Right kidney (tissue), 1 donor: ENCODE measurements around the gene SUCNR1.
"Not testable (repeated sequence)": the region's sequence is repeated elsewhere in the genome, so short reads cannot be mapped to it uniquely, and the experiment has no call there.

ENCODE experiments used
- DNase-seq: peaks from one replicate; pipeline ENCODE4 v3.0.0-alpha.2; 2016

SUCNR1 gene

DNA sequence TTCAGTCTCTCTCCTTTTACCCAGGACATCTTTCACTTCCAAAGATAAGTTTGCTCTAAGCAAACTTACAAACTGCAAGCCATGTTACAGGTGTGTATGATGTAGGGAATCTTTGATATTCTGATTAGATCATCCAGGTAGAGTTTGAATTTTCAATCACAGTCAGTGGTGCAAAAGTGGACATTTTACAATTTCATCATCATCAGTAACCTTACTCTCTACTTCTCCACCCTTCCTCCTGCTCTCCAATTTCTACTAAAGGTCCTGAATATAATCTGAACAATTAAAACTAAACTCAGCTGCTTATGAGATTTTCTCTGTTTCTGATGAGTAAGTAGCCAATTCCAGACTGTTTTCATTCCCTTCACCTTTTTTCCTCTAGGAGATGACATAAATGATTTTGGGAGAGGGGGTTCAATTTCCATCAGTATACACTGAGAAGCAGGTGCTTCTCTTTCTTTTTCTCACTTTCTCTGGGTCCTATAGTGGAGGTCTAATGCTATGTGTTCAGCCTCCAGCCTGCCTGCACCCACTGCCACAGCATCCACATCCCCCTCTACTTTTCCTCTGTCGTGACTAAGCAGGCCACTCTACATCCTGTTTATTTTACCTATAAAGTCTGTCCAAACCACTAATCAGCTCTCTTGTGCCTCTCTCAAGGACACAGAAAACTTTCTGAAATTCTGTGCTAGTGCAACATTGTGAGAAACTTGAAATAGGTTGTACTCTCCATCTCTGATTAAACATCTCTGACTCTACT is 27.6 kb downstream of the SUCNR1 start:
- no peak for DNase-seq

DNA sequence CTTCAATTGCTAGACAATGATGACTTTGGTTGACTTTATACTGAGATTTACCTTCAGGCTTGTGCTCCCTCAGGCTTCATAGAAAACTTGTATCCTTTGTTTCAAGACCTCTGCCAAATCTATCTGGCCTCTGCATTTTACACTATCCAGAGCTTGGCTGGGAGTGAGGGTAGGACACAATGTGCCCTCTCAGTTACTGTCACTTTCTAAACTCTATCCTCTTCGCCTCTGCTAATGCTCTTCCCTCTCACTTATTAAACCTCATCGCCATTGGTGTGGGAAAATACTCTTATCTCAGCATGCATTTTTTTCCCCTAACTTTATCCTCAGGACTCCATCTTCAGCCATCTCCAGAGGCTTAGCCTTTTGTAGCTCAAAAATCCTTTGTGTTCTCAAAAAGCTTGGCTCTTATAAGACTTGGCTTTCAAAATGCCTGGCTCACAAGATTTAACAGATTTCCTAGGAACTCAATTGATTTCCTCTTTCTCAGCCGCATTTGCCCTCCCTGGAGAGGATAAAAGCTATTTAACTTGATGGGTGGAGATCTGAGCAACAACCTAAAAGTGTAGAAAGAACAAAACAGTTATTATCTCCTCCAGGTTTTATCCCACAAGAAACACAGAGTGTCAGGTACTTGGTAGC is 28.3 kb downstream of the SUCNR1 start:
- DNase-seq = no peak

DNA sequence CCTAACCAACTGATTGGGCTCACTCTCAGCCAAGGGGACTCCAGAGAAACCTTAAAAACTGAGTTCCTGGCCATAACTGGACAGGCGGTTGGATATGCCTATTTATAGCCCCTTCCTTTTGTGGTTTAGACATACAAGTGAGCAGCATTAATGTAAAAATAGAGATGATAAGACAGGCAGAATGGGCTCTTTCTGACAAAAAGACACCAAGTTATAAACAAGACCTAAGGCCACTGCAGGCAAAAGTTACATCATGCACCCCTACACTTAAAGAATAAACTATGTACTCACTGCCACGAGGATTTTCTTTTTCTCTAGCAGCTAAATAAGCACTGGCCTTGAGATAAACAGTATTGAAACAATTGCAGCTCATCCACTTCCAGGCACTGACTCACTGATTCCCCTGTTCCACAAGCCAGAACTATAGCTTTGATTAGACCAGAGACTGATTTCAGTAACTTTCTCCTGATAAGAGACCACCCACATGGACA is 30.1 kb downstream of the SUCNR1 start:
- no peak for DNase-seq

DNA sequence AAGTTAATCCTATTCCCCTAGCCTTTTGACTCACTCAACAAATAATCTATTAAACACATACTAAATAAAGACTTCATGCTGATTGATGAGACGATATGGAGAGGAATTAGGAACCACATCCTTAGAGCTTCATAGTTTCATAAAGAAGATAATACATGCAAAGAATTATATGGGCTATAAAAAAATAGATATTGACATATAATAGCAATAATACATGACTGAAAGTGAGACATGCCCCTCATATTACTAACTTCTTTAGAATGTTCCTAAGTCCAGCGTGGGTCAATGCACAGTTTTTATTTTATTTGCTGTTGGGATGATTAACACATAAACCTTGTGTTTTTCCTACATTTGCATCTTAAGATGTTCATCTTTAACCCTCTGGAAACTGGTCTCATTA is 32.2 kb downstream of the SUCNR1 start:
- no peak for DNase-seq

DNA sequence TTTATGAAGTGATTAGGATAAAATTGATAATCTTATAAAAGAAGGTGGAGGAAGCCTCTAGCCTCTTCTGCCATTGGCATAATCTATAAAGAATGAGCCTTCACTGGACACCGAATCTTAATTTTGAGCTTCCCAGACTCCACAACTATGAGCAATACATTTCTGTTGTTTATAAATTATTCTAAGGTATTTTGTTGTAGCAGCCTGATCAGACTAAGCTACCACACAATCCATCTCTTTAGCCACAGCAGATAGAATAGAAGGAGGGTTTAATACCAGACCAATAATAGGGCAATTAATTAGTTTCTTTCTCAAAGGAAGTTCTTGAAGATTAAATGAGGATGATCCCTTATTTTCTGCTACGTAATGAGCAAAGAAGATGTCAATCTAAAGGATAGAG is 33.3 kb downstream of the SUCNR1 start:
- DNase-seq = no peak

DNA sequence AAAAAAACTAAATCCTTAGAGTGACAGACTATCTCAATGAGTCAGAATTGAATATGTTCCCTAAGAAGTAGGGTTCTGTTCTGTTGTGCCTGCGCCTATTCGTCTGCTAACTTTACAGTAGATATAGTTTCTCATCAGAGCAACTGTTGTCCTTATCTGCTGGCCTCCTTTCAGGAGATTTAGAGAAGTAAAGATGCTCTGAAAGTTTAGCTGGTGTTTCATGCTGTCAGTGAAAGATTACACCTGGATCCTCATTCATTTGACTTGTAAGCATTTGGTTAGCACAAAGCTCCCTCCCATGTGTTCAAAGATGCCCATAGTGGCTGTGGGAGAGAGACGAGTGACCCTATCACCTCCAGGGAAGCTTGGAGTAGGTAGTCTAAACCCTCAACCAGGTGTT is 35.0 kb downstream of the SUCNR1 start:
- DNase-seq = no peak

DNA sequence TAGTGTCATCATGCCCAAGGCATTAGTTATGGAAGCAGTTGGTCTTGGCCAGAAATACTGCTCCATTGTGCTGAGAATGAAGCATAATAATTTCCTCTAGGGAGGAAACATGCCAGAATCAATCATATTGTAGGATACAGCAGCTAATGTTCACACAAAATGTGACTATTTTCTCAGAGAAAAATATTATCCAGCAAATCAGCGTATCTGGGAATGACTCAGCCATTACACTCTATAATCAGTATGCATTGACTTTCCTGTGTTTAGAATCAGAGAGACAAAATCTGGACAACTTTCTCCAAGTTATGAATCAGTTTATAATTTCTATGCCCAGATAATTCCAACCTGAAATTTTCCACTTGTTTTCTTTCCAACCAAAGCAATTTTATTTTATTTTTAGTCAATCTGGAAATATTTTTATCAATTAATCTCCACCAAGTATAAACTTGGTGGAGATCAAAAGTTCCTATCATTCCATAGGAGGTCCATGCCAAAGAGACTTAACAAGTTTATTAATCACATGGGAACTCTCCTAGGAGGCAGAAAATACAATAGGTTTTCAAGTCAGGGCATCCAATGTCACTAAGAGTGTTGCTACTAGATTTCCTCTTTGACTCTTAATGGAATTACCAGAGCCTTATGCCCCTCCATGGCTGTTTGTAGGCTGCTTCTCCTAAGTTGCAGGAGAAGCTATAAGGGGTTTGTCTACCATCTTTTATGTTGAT is 36.4 kb downstream of the SUCNR1 start:
- DNase-seq = no peak

DNA sequence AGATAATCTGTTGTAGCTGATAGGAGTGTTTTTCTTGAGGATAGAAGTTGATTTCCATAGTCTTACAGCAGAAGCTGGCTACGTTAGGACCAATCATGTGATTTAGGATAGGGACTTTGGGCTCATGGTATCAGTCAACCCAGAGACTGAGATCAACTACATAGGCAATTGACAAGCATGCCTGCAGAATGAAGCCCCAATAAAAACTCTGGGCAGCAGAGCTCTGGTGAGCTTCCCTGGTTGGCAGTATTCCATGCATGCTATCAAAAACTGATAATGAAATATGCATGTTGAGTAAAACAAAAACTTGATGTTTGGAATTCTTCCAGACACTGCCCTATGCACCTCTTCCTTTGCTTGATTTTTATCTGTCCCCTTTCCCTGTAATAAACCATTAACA is 38.0 kb downstream of the SUCNR1 start:
- DNase-seq = no peak

DNA sequence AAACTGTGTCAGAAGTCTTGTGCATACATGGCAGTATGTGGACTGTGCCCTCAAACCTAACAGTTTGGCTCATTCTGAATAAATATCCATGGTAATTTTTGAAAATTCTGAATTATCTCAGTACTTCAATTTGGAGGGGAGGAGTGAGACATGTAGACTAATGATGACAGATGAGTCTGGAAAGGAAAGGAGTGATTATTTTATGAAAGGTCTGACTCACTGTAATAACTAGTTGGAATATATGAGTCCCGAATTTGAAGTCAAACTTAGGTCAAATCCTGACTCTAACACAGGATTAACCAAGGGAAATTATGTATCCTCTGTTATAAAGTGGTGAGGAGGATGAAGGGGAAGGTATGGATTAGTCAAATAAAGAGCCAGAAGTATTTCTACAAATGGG is 38.6 kb downstream of the SUCNR1 start:
- no peak for DNase-seq

DNA sequence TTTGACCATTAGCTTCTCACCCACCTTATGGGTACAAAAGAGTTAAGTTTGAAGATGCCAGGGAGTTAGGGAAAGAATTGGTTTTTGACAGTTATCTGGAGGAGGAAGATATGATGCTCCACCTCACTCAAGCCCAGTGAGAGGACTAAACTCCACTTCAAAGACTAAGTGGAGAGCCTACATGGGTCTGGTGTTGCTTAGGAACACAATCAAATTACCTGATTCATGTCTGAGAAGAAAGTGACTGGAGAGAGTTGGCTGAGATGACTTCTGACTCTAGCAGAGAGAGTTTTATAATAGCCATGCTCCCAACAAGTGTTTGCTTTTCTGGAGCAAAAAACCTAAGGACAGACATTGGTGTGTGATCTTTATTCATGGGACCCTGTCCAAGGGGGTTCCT is 43.3 kb downstream of the SUCNR1 start:
- no peak for DNase-seq

DNA sequence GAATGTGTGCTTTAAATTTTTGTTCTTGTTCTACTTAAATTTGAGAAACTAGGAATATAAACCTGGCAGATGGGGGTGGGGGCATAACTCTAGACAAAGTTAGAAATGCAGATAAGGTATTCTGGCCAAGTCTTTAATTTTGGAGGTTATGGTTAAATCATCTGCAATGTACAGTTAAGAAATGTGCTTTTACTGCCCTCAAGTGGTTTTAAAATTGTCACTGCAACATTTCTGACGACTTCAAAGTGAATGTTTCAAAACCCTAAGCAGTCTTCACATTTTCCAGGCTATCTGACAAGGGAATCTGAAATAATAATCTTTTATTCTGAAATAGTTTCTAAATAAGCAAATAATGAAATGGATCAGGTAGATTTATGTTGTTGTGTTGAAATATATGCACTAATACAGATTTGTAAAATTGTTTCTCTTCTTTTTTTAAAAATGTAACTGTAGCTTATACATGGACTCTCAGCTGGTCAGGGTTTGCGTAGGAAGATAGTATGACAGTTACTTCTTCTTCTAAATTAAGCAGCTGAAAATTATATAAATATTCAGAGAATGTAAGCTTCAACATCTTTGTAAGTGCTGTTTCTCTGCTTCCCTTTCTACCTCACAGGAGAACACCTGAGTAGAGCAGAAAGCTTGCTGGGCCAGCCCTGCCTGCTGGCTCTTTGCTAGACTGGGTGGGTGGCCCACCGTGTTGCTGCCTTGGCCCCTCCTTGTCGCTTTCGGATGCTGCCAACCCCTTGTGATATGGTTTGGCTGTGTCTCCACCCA is 45.0 kb downstream of the SUCNR1 start:
- DNase-seq = no peak

DNA sequence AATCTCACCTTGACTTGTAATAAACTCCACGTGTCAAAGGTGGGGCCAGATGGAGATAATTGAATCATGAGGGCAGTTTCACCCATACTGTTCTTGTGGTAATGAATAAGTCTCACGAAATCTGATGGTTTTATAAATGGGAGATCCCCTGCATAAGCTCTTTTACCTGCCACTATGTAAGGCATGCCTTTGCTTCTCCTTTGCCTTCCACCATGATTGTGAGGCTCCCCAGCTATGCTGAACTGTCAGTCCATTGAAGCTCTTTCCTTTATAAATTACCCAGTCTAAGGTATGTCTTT is 45.5 kb downstream of the SUCNR1 start:
- DNase-seq = no peak

DNA sequence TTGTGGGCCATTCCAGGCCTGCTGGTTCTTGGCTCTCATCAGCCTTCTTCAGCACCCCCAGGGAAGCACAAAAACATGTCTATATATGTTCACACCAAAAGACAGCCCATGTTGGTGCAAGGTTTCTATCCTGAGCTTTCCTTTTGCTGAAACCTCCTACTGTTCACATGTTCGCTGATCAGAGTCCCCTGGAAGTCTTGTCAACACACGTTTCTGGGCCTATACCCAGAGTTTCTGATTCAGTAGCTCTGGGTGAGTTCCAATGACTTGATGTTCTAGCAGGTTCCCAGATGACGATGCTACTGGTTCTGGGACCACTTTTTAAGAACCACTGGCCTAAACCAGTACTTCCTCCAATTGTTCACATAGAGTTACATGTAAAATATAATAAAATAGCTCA is 46.0 kb downstream of the SUCNR1 start:
- no peak for DNase-seq

DNA sequence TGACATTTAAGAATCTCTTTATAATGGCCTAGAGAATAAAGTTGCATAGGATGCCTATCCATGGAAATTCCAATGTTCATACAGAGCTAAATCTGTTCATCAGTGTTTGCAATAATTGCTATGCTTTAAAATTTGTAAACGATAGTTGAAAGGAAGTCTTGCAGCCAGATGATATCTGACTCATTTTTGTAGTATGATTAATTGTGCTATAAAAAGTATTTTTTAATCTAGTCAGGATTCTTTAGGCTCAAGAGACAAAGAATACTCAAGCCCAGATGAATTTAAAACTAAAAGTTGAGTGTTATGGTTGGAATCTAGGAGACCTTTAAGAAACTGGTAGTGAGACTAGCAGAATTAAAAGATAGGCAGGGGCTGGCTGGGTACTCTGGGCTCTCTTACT is 50.5 kb downstream of the SUCNR1 start:
- no peak for DNase-seq

DNA sequence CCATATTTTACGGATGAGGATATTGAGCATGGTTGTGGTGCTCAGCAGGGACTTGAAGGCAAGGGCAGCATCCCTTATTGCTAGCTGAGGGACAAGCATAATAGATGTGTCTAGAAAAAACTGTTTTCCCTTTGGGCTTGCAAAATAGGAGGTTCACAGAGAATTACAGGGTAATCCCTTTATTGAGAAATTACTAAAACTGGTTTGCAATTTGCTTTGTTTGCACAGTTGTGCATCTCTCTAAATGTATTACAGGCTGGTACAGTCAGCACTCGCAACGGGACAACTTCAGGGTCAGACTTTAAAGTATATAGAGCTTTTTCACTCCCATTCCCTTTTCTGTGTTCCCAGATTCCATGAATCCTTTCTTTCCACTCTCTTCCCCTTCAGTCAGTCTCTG is 51.3 kb downstream of the SUCNR1 start:
- DNase-seq = no peak

DNA sequence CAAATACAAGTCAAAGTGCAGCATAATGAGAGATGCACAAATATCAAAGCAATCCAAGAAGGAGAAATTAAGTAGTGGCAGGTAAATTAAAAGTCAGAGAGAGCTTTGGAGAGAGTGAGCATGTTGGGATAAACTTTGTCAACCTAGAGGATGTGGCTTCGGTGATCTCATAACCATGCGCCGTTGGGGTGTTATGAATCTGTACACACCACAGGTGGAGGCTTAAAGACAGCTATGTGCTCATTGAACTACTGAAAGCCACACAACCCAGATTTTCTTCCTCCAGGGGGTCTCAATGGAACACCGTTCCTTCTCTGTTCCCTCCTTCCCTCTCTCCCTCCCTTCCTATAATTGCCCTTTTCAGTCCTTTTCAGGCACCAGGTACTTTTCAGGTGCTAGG is 52.0 kb downstream of the SUCNR1 start:
- no peak for DNase-seq

DNA sequence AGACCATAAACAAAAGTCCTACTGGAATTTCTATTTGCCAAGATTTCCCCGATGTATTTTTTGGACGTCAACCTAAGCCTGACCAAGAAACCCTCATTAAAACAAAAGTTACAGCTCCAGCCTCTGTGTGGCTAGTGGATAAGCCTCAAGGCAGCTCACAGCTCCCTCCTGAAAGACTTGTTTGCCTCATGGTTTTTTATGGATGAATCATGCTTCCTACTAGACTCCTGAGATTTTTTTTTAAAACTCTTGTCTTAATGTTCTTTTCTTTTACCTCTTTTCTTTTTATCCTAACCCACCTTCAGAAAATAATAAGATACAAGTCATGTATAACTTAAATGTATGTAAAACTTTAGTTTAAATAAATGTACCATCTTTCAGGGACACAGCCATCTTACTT is 52.4 kb downstream of the SUCNR1 start:
- DNase-seq = no peak

DNA sequence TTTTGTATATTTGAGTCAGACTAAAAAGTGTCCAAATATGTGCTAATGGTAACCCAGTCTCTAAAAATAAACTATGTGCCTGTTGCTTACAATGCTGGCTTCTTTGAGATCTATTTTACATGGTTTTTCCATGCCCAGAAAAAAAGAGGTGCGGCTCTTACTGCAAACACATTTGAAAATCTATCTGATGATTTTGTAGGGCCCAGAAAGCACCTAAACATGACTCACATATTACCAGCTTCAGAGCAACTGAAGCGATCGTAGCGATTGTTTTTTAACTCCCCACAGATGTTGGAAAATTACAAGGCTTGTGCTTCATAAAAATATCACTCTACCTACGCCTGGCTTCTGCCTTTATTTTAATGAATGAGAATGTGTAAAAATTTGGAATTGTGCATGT is 53.5 kb downstream of the SUCNR1 start:
- no peak for DNase-seq

DNA sequence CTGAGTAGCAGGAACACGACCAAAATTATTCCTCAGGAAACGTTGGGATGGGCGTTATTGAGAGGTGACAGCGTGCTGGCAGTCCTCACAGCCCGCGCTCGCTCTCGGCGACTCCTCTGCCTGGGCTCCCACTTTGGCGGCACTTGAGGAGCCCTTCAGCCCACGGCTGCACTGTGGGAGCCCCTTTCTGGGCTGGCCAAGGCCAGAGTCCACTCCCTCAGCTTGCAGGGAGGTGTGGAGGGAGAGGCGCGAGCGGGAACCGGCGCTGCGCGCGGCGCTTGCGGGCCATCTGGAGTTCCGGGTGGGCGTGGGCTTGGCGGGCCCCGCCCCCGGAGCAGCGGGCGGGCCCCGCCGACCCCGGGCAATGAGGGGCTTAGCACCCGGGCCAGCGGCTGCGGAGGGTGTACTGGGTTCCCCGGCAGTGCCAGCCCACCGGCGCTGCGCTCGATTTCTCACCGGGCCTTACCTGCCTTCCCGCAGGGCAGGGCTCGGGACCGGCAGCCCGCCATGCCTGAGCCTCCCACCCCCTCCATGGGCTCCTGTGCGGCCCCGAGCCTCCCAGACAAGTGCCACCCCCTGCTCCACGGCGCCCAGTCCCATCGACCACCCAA is 54.6 kb downstream of the SUCNR1 start:
- DNase-seq = not testable (repeated sequence)

DNA sequence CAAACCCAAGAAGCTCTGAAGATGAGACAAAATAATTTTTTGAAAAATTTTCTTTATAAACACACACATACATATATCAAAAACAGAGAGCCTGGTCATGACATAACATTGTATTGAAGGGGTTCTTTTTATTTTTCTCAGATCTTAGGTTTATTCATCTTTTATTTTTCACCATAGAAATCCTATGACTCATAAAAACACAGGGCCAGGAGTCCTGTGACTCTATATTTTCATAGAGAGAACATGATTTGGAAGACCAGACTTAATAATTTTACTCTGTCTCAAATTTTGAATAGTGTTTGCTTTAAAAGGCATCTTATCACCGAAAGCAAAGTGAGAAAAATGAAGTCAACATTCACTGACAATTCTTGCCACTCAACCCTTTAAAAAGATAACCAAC is 57.7 kb downstream of the SUCNR1 start:
- no peak for DNase-seq

DNA sequence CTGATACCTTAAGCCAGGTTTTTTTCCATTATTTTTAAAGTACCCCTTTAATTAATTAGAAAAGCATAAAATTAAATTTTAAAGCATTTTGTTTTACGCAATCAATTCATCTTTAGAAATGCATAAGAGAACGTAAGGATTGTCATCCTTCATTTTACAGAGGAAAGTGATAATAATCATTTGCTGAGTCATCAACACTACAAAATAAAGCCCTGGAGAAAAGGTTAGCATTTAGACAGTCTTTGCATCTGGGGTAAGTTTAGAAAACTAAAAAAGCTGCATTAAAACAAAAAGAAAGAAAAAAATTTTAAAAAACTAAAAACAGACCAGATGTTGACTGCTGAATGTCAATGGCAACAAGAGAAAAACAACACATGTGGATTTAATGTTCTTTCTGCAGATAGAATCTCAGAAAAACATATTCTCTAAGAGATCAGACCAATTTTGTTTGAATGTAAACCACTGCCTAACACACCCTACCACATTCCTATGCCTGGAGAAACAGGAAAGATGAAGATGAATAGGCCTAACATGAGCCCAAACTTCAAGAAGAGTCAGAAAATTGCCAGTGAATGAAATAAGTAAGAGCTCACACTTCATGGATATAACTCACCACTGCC is 59.9 kb downstream of the SUCNR1 start:
- no peak for DNase-seq
